GM18519 (cell line): ENCODE measurements around the gene BANP.
"Not testable (repeated sequence)": the region's sequence is repeated elsewhere in the genome, so short reads cannot be mapped to it uniquely, and the experiment has no call there.

Experiments
- ATAC-seq: cut with Tn5 transposase; IDR thresholded peaks from one replicate; pipeline ENCODE4 v1.9.1; 2021; ENCODE audit warnings: mild to moderate bottlenecking, moderate library complexity; ENCODE audit not compliant: unreplicated experiment, low FRiP score

Gene BANP

DNA sequence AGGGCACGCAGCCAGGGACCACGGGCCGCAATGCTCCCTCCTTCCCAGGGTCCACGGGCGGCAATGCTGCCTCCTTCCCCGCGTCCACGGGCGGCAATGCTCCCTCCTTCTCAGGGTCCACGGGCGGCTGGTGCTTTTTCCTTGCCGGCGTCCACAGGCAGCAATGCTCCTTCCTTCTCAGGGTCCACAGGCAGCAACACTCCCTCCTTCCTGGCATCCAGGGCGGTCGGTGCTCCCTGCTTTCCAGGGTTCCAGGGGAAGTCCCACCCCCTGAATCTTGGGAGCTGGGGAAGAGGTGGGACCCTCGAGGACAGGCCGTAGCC is 143.0 kb downstream of the BANP start:
- not testable (repeated sequence) for ATAC-seq

GRCh38 chr16:88094900-88095299 is 143.7 kb downstream of the BANP start:
- ATAC-seq: not testable (repeated sequence)

- not testable (repeated sequence) for ATAC-seq
Measured at GRCh38 chr16:88096659-88097058, 145.4 kb downstream of the BANP start.

- not testable (repeated sequence) for ATAC-seq
Measured at GRCh38 chr16:88098731-88099562, 147.7 kb downstream of the BANP start.

DNA sequence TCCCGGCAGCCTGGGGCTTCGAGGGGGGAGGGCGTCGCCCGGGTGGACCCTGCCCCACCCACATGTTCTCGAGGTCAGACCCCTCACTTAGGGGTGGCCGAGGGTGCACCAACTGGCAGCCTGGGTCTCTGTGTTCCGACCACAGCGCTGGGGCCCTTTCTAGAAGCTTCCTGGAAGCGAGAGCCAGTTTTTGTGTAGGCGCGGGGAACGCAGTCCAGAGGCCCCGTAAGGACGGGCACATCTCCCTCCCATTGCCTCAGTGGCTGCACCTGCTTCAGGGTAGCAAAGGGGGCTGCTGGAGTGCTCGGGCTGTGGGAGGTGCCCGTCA is 148.3 kb downstream of the BANP start:
- ATAC-seq: no peak

- ATAC-seq: not testable (repeated sequence)
Measured at GRCh38 chr16:88099956-88100355, 148.7 kb downstream of the BANP start.

GRCh38 chr16:88100801-88101622 is 149.8 kb downstream of the BANP start:
- ATAC-seq: not testable (repeated sequence)

GRCh38 chr16:88101623-88102105 is 150.4 kb downstream of the BANP start:
- ATAC-seq: not testable (repeated sequence)

GRCh38 chr16:88102597-88102996 is 151.4 kb downstream of the BANP start:
- no peak for ATAC-seq

DNA sequence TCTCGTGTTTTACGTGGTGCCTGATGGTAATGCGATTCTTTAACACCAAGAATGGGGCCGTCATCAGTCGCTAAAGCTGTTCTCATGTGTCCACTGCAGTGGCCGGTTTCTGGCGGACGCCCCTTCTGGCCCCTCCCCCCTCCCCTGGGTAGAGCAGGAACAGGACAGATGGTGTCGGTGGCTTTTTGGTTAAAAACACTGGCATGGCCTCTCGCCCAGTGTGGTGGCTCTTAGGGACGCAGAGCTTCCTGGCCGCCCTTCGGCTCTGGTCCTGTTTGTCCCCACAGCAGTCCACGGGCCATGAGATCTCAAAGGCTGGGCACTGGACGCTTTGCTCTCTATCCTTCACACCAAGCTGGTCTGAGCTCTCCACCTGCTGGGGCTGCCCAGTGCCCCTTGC is 151.8 kb downstream of the BANP start:
- no peak for ATAC-seq

- ATAC-seq: no peak
Measured at GRCh38 chr16:88103581-88104188, 152.5 kb downstream of the BANP start.

DNA sequence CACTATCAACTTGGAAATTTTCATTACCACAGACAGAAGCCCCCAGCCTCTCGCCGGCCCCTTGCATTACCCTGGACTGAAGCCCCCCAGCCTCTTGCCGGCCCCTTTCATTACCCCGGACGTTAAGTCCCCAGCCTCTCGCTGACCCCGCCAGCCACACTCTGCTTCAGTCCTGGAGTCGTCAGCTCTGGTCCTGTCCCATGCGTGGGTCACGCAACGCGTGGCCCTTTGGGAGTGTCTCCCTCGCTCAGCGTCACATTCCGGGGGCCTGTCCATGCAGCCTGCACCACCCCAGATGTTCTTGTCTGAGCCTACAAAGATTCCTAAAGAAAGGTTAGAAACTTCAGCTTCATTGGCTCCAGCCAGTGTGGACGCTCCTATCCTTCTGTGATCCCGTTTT is 153.1 kb downstream of the BANP start:
- ATAC-seq: not testable (repeated sequence)

DNA sequence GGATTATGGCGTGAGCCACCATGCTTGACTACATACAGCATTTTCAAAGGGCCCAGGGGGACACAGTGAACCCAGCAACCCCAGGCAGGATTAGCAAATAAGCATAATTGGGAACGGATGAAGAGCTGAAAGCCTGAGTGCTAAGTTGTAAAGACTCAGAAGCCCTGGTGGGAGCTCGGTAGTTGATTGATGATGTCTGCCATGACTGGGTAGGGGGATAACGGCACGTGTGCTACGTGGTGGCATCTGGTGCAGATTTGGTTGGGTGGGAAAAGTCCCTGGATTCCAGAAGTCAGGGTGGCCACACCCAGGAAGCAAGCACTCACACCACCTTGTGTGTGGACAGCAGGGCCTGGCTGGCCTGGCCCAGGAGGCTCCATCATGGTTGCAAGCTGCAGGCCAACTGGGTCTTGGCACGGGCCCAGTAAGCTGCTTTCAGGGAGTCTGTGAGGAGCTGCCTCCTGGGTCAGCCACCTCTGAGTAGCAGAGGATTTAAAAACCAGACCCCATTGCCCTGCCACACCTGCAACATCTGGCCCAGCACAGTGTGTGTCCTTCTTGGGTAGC is 154.4 kb downstream of the BANP start:
- ATAC-seq: not testable (repeated sequence)

- not testable (repeated sequence) for ATAC-seq
Measured at GRCh38 chr16:88106566-88106965, 155.3 kb downstream of the BANP start.

DNA sequence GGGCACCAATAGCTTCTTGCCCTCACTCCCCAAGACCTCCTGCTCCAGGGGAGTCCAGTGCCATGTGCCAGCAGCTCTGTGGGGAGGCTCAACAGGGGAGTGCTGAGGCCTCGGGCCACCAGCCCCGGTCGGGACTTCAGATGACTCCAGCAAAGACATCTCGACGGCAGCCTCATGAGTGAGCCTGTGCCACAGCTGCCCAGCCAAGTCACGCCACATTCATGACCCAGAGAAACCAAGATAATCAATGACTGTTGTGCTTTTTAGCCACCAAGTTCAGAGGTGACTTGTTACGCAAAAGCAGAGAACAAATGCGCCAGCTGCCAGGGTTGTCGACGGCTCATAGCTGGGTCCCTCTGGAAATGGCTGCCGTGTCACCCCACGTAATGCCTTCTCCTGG is 157.5 kb downstream of the BANP start:
- ATAC-seq: no peak

- not testable (repeated sequence) for ATAC-seq
Measured at GRCh38 chr16:88109726-88110621, 158.7 kb downstream of the BANP start.

GRCh38 chr16:88110875-88111494 is 159.8 kb downstream of the BANP start:
- ATAC-seq: not testable (repeated sequence)

GRCh38 chr16:88111976-88112375 is 160.7 kb downstream of the BANP start:
- not testable (repeated sequence) for ATAC-seq

- ATAC-seq: no peak
Measured at GRCh38 chr16:88113545-88114045, 162.4 kb downstream of the BANP start.
